ENCODE results near the gene GSG1L2. TPM values are rescaled to one million over a fixed set of nuclear protein-coding genes. Genes with fewer than 3 reads are reported as not detected.

Gene GSG1L2
- total RNA-seq, 1 experiment from 2014 or later = not detected

GRCh38 chr17:9862220-9862619 lies 40.3 kb upstream of the GSG1L2 start:
- Histone ChIP-seq H3K4me2 (ENCODE audit: low read length) (no peak overlapping the region), H3K9me2 (ENCODE audit: insufficient read depth) (no peaks in the 10 kb centered on the region), H3K4me1 (ENCODE audit: control insufficient read depth in 1 of 2, insufficient read depth in 2 of 2, low read length in 2 of 2) (no peaks in the 10 kb centered on the region), H2AFZ (ENCODE audit: low read depth, low read length, poor library complexity, severe bottlenecking) (no peak overlapping the region), H3K79me2 (ENCODE audit: insufficient read depth, low read length) (no peaks in the 10 kb centered on the region), H3K9ac (ENCODE audit: low read length) (no peak overlapping the region), H4K20me1 (ENCODE audit: insufficient read depth) (no peaks in the 10 kb centered on the region), H3K27me3 (ENCODE audit: insufficient read depth, low read length) (no peaks in the 10 kb centered on the region), H3K9me3 (ENCODE audit: control insufficient read depth in 1 of 2, insufficient read depth in 1 of 2, low read depth in 1 of 2, low read length in 2 of 2) (peaks cover 0 to 10% of the 10 kb centered on the region in 2 experiments; a peak in 1 of 4 replicates), H3K4me3 (replicated peaks in 1 of 2; ENCODE audit: low read depth in 1 of 2, low read length in 2 of 2) (no peak overlapping the region), H3K27ac (ENCODE audit: low read depth, low read length) (no peak overlapping the region), H3K36me3 (ENCODE audit: control insufficient read depth in 1 of 2, insufficient read depth in 2 of 2, low read length in 2 of 2) (no peaks in the 10 kb centered on the region)
- ATAC-seq (no peak), DNase-seq (ENCODE audit: low read depth, low spot score) (no peak)
- POLR2A ChIA-PET = no interaction called here
- TF ChIP-seq ZNF274 (IDR thresholded peaks at IDR 0.05; ENCODE audit: low read depth, low read length) (no peak), ATF3 (IDR thresholded peaks at IDR 0.05) (no peak), FOSL1 (IDR thresholded peaks at IDR 0.05; ENCODE audit: low read depth) (no peak)
- TF ChIP-seq, protein P1, sequence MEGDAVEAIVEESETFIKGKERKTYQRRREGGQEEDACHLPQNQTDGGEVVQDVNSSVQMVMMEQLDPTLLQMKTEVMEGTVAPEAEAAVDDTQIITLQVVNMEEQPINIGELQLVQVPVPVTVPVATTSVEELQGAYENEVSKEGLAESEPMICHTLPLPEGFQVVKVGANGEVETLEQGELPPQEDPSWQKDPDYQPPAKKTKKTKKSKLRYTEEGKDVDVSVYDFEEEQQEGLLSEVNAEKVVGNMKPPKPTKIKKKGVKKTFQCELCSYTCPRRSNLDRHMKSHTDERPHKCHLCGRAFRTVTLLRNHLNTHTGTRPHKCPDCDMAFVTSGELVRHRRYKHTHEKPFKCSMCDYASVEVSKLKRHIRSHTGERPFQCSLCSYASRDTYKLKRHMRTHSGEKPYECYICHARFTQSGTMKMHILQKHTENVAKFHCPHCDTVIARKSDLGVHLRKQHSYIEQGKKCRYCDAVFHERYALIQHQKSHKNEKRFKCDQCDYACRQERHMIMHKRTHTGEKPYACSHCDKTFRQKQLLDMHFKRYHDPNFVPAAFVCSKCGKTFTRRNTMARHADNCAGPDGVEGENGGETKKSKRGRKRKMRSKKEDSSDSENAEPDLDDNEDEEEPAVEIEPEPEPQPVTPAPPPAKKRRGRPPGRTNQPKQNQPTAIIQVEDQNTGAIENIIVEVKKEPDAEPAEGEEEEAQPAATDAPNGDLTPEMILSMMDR (IDR thresholded peaks at IDR 0.05 in 2 of 3, conservative IDR thresholded peaks at IDR 0.05 in 1 of 3; ENCODE audit: borderline replicate concordance in 1 of 3, insufficient read depth in 1 of 3, low read depth in 2 of 3, low read length in 2 of 3) = no peak
- TF ChIP-seq, protein P2, sequence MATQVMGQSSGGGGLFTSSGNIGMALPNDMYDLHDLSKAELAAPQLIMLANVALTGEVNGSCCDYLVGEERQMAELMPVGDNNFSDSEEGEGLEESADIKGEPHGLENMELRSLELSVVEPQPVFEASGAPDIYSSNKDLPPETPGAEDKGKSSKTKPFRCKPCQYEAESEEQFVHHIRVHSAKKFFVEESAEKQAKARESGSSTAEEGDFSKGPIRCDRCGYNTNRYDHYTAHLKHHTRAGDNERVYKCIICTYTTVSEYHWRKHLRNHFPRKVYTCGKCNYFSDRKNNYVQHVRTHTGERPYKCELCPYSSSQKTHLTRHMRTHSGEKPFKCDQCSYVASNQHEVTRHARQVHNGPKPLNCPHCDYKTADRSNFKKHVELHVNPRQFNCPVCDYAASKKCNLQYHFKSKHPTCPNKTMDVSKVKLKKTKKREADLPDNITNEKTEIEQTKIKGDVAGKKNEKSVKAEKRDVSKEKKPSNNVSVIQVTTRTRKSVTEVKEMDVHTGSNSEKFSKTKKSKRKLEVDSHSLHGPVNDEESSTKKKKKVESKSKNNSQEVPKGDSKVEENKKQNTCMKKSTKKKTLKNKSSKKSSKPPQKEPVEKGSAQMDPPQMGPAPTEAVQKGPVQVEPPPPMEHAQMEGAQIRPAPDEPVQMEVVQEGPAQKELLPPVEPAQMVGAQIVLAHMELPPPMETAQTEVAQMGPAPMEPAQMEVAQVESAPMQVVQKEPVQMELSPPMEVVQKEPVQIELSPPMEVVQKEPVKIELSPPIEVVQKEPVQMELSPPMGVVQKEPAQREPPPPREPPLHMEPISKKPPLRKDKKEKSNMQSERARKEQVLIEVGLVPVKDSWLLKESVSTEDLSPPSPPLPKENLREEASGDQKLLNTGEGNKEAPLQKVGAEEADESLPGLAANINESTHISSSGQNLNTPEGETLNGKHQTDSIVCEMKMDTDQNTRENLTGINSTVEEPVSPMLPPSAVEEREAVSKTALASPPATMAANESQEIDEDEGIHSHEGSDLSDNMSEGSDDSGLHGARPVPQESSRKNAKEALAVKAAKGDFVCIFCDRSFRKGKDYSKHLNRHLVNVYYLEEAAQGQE (IDR thresholded peaks at IDR 0.05; ENCODE audit: low read depth) = no peak
- CTCF ChIA-PET = no interaction called here
- intact Hi-C loops (cut with micrococcal nuclease) = no loop called here
- RAD21 ChIA-PET (ENCODE audit: low non-redundant PET in 1 of 2, low total read pairs in 2 of 2, uncharacterized antibody in 2 of 2, unreplicated experiment in 2 of 2) = no interaction called here
- no TSS peak for BruUV-seq (replicated peaks)
